H9 (cell line): ENCODE measurements around the gene UMAD1. TPM values are rescaled to one million over a fixed set of nuclear protein-coding genes. Genes with fewer than 3 reads are reported as not detected.

Experiments used
- DNase-seq: peaks from one replicate; pipeline ENCODE4 v3.0.0-alpha.2; 2017
- H2AFZ ChIP-seq: one replicate; pipeline ENCODE4 v1.6.1; 2013; ENCODE audit warnings: mild to moderate bottlenecking, low read length, control low read depth, moderate library complexity
- H2AK5ac ChIP-seq: 2 replicates; pipeline ENCODE4 v1.6.1; 2013; ENCODE audit warnings: low read length, control low read depth, mixed read lengths; ENCODE audit not compliant: insufficient read length
- H2BK120ac ChIP-seq: one replicate; pipeline ENCODE4 v1.6.1; 2013; ENCODE audit warnings: low read depth, mild to moderate bottlenecking, low read length, control low read depth, inconsistent platforms; ENCODE audit not compliant: poor library complexity, severe bottlenecking
- H2BK12ac ChIP-seq: 2 replicates; pipeline ENCODE4 v1.6.1; 2013; ENCODE audit warnings: low read length, control low read depth, mixed read lengths, low read depth; ENCODE audit not compliant: insufficient read length
- H2BK15ac ChIP-seq: 2 replicates; pipeline ENCODE4 v1.6.1; 2013; ENCODE audit warnings: low read depth, low read length, control low read depth
- H2BK20ac ChIP-seq: one replicate; pipeline ENCODE4 v1.6.1; 2013; ENCODE audit warnings: low read depth, mild to moderate bottlenecking, low read length, control low read depth, inconsistent platforms; ENCODE audit not compliant: poor library complexity, severe bottlenecking
- H2BK5ac ChIP-seq: 2 replicates; pipeline ENCODE4 v1.6.1; 2013; ENCODE audit warnings: low read length, control low read depth, mixed read lengths; ENCODE audit not compliant: insufficient read length
- H3K14ac ChIP-seq: 2 replicates; pipeline ENCODE4 v1.6.1; 2013; ENCODE audit warnings: low read length, control low read depth; ENCODE audit not compliant: insufficient read depth
- H3K18ac ChIP-seq: 2 replicates; pipeline ENCODE4 v1.6.1; 2013; ENCODE audit warnings: low read depth, mild to moderate bottlenecking, mixed read lengths, low read length, control low read depth; ENCODE audit not compliant: insufficient read length
- H3K23ac ChIP-seq: 2 replicates; pipeline ENCODE4 v1.6.1; 2013; ENCODE audit warnings: low read length, control low read depth, mixed read lengths, low read depth; ENCODE audit not compliant: insufficient read length
- H3K23me2 ChIP-seq: 2 replicates; pipeline ENCODE4 v1.6.1; 2013; ENCODE audit warnings: low read depth, mild to moderate bottlenecking, mixed read lengths, low read length, control low read depth; ENCODE audit not compliant: insufficient read length, poor library complexity, severe bottlenecking
- H3K27ac ChIP-seq: 2 replicates; pipeline ENCODE4 v1.5.1; 2013; ENCODE audit warnings: low read length, control low read depth, mixed read lengths, low read depth; ENCODE audit not compliant: insufficient read length
- H3K27me3 ChIP-seq: 2 replicates; pipeline ENCODE4 v1.6.1; 2013; ENCODE audit warnings: low read length, control low read depth, inconsistent platforms; ENCODE audit not compliant: insufficient read depth
- H3K4ac ChIP-seq: 2 replicates; pipeline ENCODE4 v1.6.1; 2013; ENCODE audit warnings: low read depth, mild to moderate bottlenecking, control low read depth, inconsistent platforms, low read length, moderate library complexity
- H3K4me1 ChIP-seq: 2 replicates; pipeline ENCODE4 v1.6.1; 2013; ENCODE audit warnings: low read length, control low read depth, inconsistent platforms; ENCODE audit not compliant: insufficient read depth
- H3K4me2 ChIP-seq: 2 replicates; pipeline ENCODE4 v1.6.1; 2013; ENCODE audit warnings: low read length, control low read depth, mixed read lengths; ENCODE audit not compliant: insufficient read length, insufficient read depth
- H3K56ac ChIP-seq: 2 replicates; pipeline ENCODE4 v1.6.1; 2013; ENCODE audit warnings: low read depth, mild to moderate bottlenecking, mixed read lengths, low read length, control low read depth; ENCODE audit not compliant: insufficient read length
- H3K79me1 ChIP-seq: 2 replicates; pipeline ENCODE4 v1.6.1; 2013; ENCODE audit warnings: low read depth, mild to moderate bottlenecking, moderate library complexity, low read length, control low read depth, inconsistent platforms; ENCODE audit not compliant: insufficient read depth, poor library complexity, severe bottlenecking
- H3K79me2 ChIP-seq: 2 replicates; pipeline ENCODE4 v1.6.1; 2013; ENCODE audit warnings: low read length, control low read depth, inconsistent platforms; ENCODE audit not compliant: insufficient read depth
- H3K9ac ChIP-seq: 2 replicates; pipeline ENCODE4 v1.6.1; 2013; ENCODE audit warnings: low read length, control low read depth, mixed read lengths; ENCODE audit not compliant: insufficient read length; ENCODE audit errors: extremely low read depth
- H3K9me3 ChIP-seq: one replicate; pipeline ENCODE4 v1.6.1; 2013; ENCODE audit warnings: low read depth, low read length, inconsistent platforms; ENCODE audit not compliant: control insufficient read depth
- H3T11ph ChIP-seq: one replicate; pipeline ENCODE4 v1.6.1; 2013; ENCODE audit warnings: mild to moderate bottlenecking, low read length, control low read depth, inconsistent platforms
- H4K20me1 ChIP-seq: one replicate; pipeline ENCODE4 v1.6.1; 2013; ENCODE audit not compliant: control insufficient read depth, insufficient read length, insufficient read depth
- H4K5ac ChIP-seq: 2 replicates; pipeline ENCODE4 v1.6.1; 2013; ENCODE audit warnings: low read depth, mild to moderate bottlenecking, mixed read lengths, low read length, control low read depth; ENCODE audit not compliant: insufficient read length
- H4K8ac ChIP-seq: replicated peaks from 2 replicates; pipeline ENCODE4 v1.6.1; 2013; ENCODE audit warnings: low read length, control low read depth, mixed read lengths, low read depth; ENCODE audit not compliant: insufficient read length
- H4K91ac ChIP-seq: 2 replicates; pipeline ENCODE4 v1.6.1; 2013; ENCODE audit warnings: low read depth, mild to moderate bottlenecking, moderate library complexity, mixed read lengths, low read length, control low read depth; ENCODE audit not compliant: insufficient read length
- H3K27ac Mint-ChIP-seq, 3 experiments: 2 replicates in 2 of 3; 3 replicates in 1 of 3; pipeline ENCODE4 v1.8.0; 2020 to 2021; ENCODE audit warnings: mixed read lengths in 3 of 3, mild to moderate bottlenecking in 1 of 3, moderate library complexity in 1 of 3
- H3K27me3 Mint-ChIP-seq: 2 replicates; pipeline ENCODE4 v1.8.0; 2021; ENCODE audit warnings: low read depth, mild to moderate bottlenecking, moderate library complexity, mixed read lengths
- H3K36me3 Mint-ChIP-seq, 3 experiments: 2 replicates in 2 of 3; 3 replicates in 1 of 3; pipeline ENCODE4 v1.8.0; 2020 to 2021; ENCODE audit warnings: low read depth in 3 of 3, mixed read lengths in 3 of 3; ENCODE audit not compliant: insufficient read depth in 1 of 3
- H3K4me1 Mint-ChIP-seq, 2 experiments: 2 replicates each; pipeline ENCODE4 v1.8.0; 2020; ENCODE audit warnings: mixed read lengths in 2 of 2
- H3K4me3 Mint-ChIP-seq, 2 experiments: 2 replicates in 1 of 2; 3 replicates in 1 of 2; pipeline ENCODE4 v1.8.0; 2020 to 2021; ENCODE audit warnings: mild to moderate bottlenecking in 2 of 2, mixed read lengths in 2 of 2, moderate library complexity in 1 of 2
- H3K9me3 Mint-ChIP-seq, 2 experiments: 2 replicates in 1 of 2; 3 replicates in 1 of 2; pipeline ENCODE4 v1.8.0; 2020; ENCODE audit warnings: mild to moderate bottlenecking in 2 of 2, mixed read lengths in 2 of 2, moderate library complexity in 1 of 2
- CTCF ChIP-seq: fragments of 200-600 bp; sonication (generic); conservative IDR thresholded peaks from 3 replicates; pipeline ENCODE4 v1.8.0; 2021; ENCODE audit warnings: antibody characterized with exemption, mild to moderate bottlenecking
- WGBS: extraction: QIAGEN DNeasy Blood & Tissue Kit; methylation state at CpG from one replicate; pipeline ENCODE4 v1.1.7; 2013; ENCODE audit warnings: missing lambda C conversion rate, low lambda C conversion rate, mixed read lengths; ENCODE audit not compliant: insufficient read length; ENCODE audit errors: extremely low coverage; 5-methylcytosine and 5-hydroxymethylcytosine counted together
- total RNA-seq: library from RNA; stranded (reverse); gene quantifications from 2 replicates; pipeline ENCODE4 v1.2.1, GENCODE V29; 2021

Gene UMAD1
- total RNA-seq, 1 experiment from 2014 or later: 8.9 TPM

- Mint-ChIP-seq H3K4me3 (no peak overlapping the region), H3K9me3 (no peaks in the 10 kb centered on the region), H3K4me1 (peaks cover 9 to 20% of the 10 kb centered on the region in 2 experiments), H3K36me3 (peaks cover 0 to 1% (median 1%) of the 10 kb centered on the region in 3 experiments; a peak in 2 of 7 replicates), H3K27me3 (no peaks in the 10 kb centered on the region), H3K27ac (no peak overlapping the region)
- no peak overlapping the region for H3K4me2 ChIP-seq
- H3K9me3 ChIP-seq: no peaks in the 10 kb centered on the region
- no peaks in the 10 kb centered on the region for H4K20me1 ChIP-seq
- H3K27ac ChIP-seq: no peak overlapping the region
- no peaks in the 10 kb centered on the region for H3K79me1 ChIP-seq
- H3K23me2 ChIP-seq: no peaks in the 10 kb centered on the region
- WGBS: no CpG with 5 or more reads among the region's 3 CpGs
- no peak overlapping the region for H2BK15ac ChIP-seq
- H2BK5ac ChIP-seq: no peak overlapping the region
- H3K14ac ChIP-seq: no peak overlapping the region
- no peak for TF ChIP-seq CTCF
- no peak overlapping the region for H4K8ac ChIP-seq
- H2BK120ac ChIP-seq: no peak overlapping the region
- H3T11ph ChIP-seq: no peak overlapping the region
- no peak overlapping the region for H2AFZ ChIP-seq
- H3K4ac ChIP-seq: no peak overlapping the region
- H4K5ac ChIP-seq: no peak overlapping the region
- no peaks in the 10 kb centered on the region for H3K27me3 ChIP-seq
- H3K79me2 ChIP-seq: no peaks in the 10 kb centered on the region; the same call in 1 of the 2 replicates
- H3K4me1 ChIP-seq: no peaks in the 10 kb centered on the region
- H3K56ac ChIP-seq: no peak overlapping the region
- no peak overlapping the region for H3K23ac ChIP-seq
- no peak overlapping the region for H2AK5ac ChIP-seq
- no peak overlapping the region for H3K18ac ChIP-seq
- no peak overlapping the region for H2BK12ac ChIP-seq
- no peak overlapping the region for H3K9ac ChIP-seq
- no peak overlapping the region for H4K91ac ChIP-seq
- H2BK20ac ChIP-seq: no peak overlapping the region
- DNase-seq: no peak
Measured at GRCh38 chr7:7670490-7670889, 29.9 kb downstream of the UMAD1 start.
